Measurements from ENCODE around the gene CSNK1D. TPM values are rescaled to one million over a fixed set of nuclear protein-coding genes. Genes with fewer than 3 reads are reported as not detected.

Gene CSNK1D
- total RNA-seq, 1 experiment from 2014 or later, result 137 TPM

DNA sequence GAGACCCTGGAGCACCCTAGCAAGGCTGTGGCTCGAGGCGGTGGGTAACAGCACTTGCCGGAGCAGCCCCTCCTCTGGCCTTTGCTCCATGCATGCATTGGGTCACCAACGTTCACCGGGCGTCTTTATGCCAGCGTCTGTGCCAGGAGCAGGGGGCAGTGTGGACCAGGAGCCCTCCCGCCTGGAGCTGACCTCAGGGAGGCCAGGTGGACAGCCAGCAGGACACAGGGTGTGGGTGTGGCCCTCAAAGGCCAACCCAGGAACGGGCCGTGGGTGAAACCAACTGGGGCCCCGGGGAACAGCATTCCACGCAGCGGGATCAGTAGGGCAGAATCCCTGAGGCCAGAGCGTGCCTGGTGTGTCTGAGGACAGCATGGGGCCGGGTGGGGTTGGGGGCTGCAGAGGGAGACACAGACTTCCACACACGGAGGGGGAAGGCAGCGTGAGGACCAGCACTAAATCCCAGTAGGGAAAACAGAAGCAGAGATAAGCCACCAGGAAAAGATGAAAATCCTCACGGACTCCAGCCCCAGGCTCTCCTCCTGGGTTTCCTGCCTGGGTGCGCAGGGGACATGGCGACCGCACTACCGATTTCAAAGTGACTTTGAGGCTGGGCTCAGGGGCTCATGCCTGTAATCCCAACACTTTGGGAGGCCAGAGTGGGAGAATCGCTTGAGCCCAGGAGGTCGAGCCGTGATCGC lies 46.8 kb upstream of the CSNK1D start:
- no peaks in the 10 kb centered on the region; a peak in 1 of 7 replicates for H3K36me3 Mint-ChIP-seq (ENCODE audit: insufficient read depth in 1 of 3, low read depth in 3 of 3)
- no peak overlapping the region for H4K5ac ChIP-seq (ENCODE audit: insufficient read length, low read depth, low read length)
- no peaks in the 10 kb centered on the region for H3K4me1 ChIP-seq (ENCODE audit: insufficient read depth, low read length)
- H3K4me1 Mint-ChIP-seq, result peaks cover 5 to 18% of the 10 kb centered on the region in 2 experiments
- H2BK120ac ChIP-seq (ENCODE audit: low read depth, low read length, poor library complexity, severe bottlenecking), result no peak overlapping the region
- no peaks in the 10 kb centered on the region for H3K9me3 Mint-ChIP-seq
- no peaks in the 10 kb centered on the region for H3K27me3 ChIP-seq (ENCODE audit: insufficient read depth, low read length)
- H2AFZ ChIP-seq (ENCODE audit: low read length), result no peak overlapping the region
- no peak overlapping the region; the same call in 1 of the 2 replicates for H3K14ac ChIP-seq (ENCODE audit: insufficient read depth, low read length)
- WGBS (ENCODE audit: extremely low coverage, insufficient read length, low lambda C conversion rate), result no CpG with 5 or more reads among the region's 26 CpGs
- H3K23me2 ChIP-seq (ENCODE audit: insufficient read length, low read depth, low read length, poor library complexity, severe bottlenecking), result peaks cover 3% of the 10 kb centered on the region
- H2BK15ac ChIP-seq (ENCODE audit: low read depth, low read length), result no peak overlapping the region
- peaks cover 22% of the 10 kb centered on the region for H3K27me3 Mint-ChIP-seq (ENCODE audit: low read depth)
- no peak overlapping the region for H3T11ph ChIP-seq (ENCODE audit: low read length)
- no peak overlapping the region for H2BK5ac ChIP-seq (ENCODE audit: insufficient read length, low read length)
- no peak overlapping the region for H3K9ac ChIP-seq (ENCODE audit: extremely low read depth, insufficient read length, low read length)
- no peak overlapping the region for H3K18ac ChIP-seq (ENCODE audit: insufficient read length, low read depth, low read length)
- no peak for TF ChIP-seq CTCF (conservative IDR thresholded peaks at IDR 0.05)
- H3K27ac ChIP-seq (ENCODE audit: insufficient read length, low read depth, low read length), result no peak overlapping the region
- H4K8ac ChIP-seq (replicated peaks; ENCODE audit: insufficient read length, low read depth, low read length), result no peak overlapping the region
- H3K4ac ChIP-seq (ENCODE audit: low read depth, low read length), result no peak overlapping the region
- H3K4me3 Mint-ChIP-seq, result no peak overlapping the region
- H3K79me1 ChIP-seq (ENCODE audit: insufficient read depth, low read depth, low read length, poor library complexity, severe bottlenecking), result no peaks in the 10 kb centered on the region
- no peak overlapping the region for H2AK5ac ChIP-seq (ENCODE audit: insufficient read length, low read length)
- no peak overlapping the region for H4K91ac ChIP-seq (ENCODE audit: insufficient read length, low read depth, low read length)
- H3K23ac ChIP-seq (ENCODE audit: insufficient read length, low read depth, low read length), result no peak overlapping the region
- no peaks in the 10 kb centered on the region for H3K79me2 ChIP-seq (ENCODE audit: insufficient read depth, low read length)
- H3K56ac ChIP-seq (ENCODE audit: insufficient read length, low read depth, low read length), result no peak overlapping the region
- no peak overlapping the region for H2BK20ac ChIP-seq (ENCODE audit: low read depth, low read length, poor library complexity, severe bottlenecking)
- H3K9me3 ChIP-seq (ENCODE audit: control insufficient read depth, low read depth, low read length), result no peaks in the 10 kb centered on the region
- peaks cover 6% of the 10 kb centered on the region for H4K20me1 ChIP-seq (ENCODE audit: control insufficient read depth, insufficient read depth, insufficient read length)
- DNase-seq, result no peak
- H2BK12ac ChIP-seq (ENCODE audit: insufficient read length, low read depth, low read length), result no peak overlapping the region
- H3K27ac Mint-ChIP-seq, result no peak overlapping the region
- no peak overlapping the region for H3K4me2 ChIP-seq (ENCODE audit: insufficient read depth, insufficient read length, low read length)

Measured in H9 (cell line).